RWPE1 (cell line): ENCODE results near the gene CDK6.

ENCODE experiments used
- CTCF ChIA-PET: fragments of 350-600 bp; sonication (Branson Sonifier 250); formaldehyde crosslinking; extraction: SDS; loops from one replicate; lab custom pipeline; 2021; lab: Yijun Ruan, JAX
- POLR2A ChIA-PET: fragments of 400-600 bp; formaldehyde crosslinking; extraction: SDS; loops from one replicate; lab custom pipeline; 2020; ENCODE audit warnings: antibody characterized with exemption; ENCODE audit not compliant: low non-redundant PET; lab: Yijun Ruan, JAX
- DNase-seq: peaks from one replicate; pipeline ENCODE4 v3.0.0; 2012; ENCODE audit warnings: low spot score
- H3K27ac ChIP-seq: fragments of 450-650 bp; 2 replicates; pipeline ENCODE4 v1.5.1; 2017
- CTCF ChIP-seq: fragments of 450-650 bp; conservative IDR thresholded peaks from 2 replicates; pipeline ENCODE4 v1.5.1; 2017; ENCODE audit warnings: low read depth, mild to moderate bottlenecking

The CDK6 gene

GRCh38 chr7:92735707-92736106 lies 100.7 kb downstream of the CDK6 start:
- CTCF ChIA-PET = interaction anchor here (0.7 kb wide), 1 partner anchor 311 kb away, joined by 3 read pairs; no protein-coding TSS in a partner anchor
- POLR2A ChIA-PET = no interaction called here
- no peak overlapping the region for H3K27ac ChIP-seq
- DNase-seq = no peak
- TF ChIP-seq CTCF = no peak

DNA sequence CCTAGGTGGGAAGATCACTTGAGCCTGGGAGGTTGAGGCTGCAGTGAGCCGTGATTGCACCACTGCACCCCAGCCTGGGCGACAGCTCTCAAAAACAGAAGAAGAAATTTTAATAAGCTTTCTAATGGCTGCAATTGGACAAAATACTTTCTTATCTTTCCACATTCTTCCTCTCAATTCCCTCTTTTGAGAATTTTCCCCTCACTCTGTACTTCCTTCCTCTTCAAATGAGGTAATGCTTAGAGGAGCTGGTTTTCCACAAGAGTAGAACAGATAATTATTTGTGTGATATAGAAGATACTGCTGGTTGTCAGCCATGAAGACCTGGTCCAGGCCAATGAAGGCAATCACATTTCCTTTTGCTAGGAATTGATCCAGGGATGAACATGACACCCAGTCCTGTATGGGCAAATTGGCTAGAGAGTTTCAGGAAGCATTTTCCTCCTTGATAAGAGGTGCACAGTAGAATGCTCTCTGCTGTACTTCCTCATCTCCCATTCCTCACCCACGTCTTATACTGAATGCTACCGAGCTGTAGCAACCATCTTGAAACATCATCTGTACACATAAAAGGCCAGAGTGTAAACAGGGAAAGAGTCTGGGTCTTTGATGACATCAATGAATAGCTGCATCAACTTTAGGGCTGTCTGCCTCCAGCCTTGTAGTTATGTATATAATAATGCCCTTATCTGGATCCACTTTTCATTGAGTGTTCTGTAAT lies 103.9 kb downstream of the CDK6 start:
- ChIA-PET POLR2A (no interaction called here), CTCF (interaction anchor here (0.6 to 0.7 kb wide), 2 partner anchors 35 to 101 kb away, joined by 3 to 5 read pairs; no protein-coding TSS in a partner anchor)
- peak overlapping the region; percentile 45 for H3K27ac ChIP-seq
- no peak for DNase-seq
- TF ChIP-seq CTCF = no peak

DNA sequence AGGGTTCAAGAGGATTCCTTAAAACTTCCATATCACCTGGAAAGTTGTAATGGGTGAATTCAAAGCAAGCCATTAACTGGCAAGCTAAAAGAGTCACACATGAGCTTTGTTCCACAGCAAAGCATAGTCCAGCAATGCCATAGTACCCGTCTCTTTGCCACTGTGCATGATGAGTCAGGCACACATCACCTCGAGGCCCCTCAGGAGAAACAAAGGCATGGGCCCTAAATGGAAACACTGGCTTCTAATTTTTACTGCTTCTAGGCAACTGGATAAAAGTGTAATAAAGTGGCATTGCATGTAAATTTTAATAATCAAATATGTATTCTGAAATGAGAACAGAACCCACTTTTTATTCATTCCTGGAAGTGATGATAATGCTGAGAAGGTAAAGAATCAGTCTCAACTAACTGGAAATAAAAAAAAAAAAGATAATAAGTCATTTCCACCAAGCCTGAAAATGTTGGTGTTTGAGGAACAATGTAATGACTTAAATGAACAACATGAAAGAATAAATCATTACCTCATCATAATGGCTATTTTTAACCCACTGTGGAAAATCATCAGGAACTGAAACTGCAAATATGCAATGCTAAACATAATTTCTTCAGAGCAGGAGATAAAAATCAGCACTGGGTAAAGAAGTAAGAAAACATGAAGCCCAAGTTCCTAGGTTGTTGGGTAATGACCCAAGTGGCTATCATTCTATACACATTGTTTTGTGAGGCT lies 104.9 kb downstream of the CDK6 start:
- POLR2A ChIA-PET = no interaction called here
- no peak overlapping the region for H3K27ac ChIP-seq
- no peak for DNase-seq
- CTCF ChIA-PET = interaction anchor here (0.7 kb wide), 1 partner anchor 1558 kb away, joined by 4 read pairs; no protein-coding TSS in a partner anchor
- TF ChIP-seq CTCF = no peak

DNA sequence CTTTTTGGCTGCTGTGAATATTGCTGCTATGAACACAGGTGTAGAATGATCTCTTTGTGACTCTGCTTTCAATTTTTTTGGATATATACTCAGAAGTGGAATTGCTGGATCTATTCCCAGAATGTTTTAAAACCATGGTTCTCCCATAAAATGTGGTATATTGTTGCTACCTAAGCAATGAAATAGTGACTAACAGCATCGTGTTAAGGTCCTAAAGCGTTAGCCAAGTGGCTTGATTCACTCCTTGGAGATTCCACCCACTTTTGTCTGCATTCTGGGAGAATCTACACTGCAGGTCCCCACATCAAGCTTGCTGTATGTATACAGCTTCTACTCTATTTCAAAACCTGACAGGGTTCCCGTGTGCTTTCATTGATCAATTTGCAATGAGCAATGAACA lies 105.6 kb downstream of the CDK6 start:
- CTCF ChIA-PET = interaction anchor here (0.7 kb wide), 1 partner anchor 1559 kb away, joined by 4 read pairs; no protein-coding TSS in a partner anchor
- POLR2A ChIA-PET = no interaction called here
- DNase-seq = no peak
- no peak overlapping the region for H3K27ac ChIP-seq
- TF ChIP-seq CTCF = no peak

DNA sequence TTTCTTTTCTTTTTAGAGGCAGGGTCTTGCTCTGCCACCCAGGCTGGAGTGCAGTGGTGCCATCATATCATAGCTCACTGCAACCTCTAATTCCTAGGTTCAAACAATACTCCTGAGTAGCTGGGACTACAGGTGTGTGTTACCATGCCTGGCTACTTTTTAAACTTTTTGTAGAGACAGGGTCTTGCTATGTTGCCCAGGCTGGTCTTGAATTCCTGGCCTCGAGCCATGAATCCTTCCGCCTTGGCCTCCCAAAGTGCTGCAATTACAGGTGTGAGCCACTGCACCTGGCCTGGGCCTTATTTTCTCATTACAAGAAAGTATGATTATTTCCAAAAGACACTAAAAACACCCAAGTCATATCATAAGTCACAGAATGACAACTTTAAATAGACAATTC lies 106.6 kb downstream of the CDK6 start:
- no peak overlapping the region for H3K27ac ChIP-seq
- no peak for DNase-seq
- no peak for TF ChIP-seq CTCF
- POLR2A ChIA-PET = no interaction called here
- CTCF ChIA-PET = no interaction called here

DNA sequence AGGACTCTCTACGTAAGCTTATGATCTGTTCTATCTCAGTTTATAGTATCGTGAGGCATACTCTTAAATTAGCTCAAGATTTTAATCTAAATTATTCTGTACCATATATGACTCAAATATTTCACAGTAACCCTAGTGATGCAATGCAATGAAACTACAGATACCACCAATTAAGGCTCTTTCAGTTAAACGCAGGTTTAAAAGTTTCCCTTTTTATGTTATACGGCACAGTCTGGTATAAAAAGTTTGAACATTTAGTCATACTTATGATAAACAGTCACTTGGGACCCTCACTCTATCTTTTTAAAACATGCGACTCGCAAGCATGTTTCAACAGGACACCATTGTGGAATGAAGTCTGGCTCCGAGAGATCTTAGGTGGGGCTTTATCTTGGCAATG lies 107.2 kb downstream of the CDK6 start:
- no peak overlapping the region for H3K27ac ChIP-seq
- no peak for DNase-seq
- ChIA-PET CTCF (no interaction called here), POLR2A (no interaction called here)
- no peak for TF ChIP-seq CTCF
